B cell (primary cell): ENCODE results near the gene PDE4B. TPM values are rescaled to one million over a fixed set of nuclear protein-coding genes. Genes with fewer than 3 reads are reported as not detected.

Source experiments
- ATAC-seq: fragments of 200-7000 bp; cut with Tn5 transposase; one replicate; pipeline ENCODE4 v1.10.0; 2021; ENCODE audit warnings: low read depth, mild to moderate bottlenecking, moderate number of reproducible peaks, moderate library complexity
- CTCF ChIA-PET: fragments of 350-600 bp; sonication (Branson Sonifier 250); formaldehyde crosslinking; loops from one replicate; lab custom pipeline; 2021; ENCODE audit warnings: antibody characterized with exemption, inconsistent platforms; lab: Charles Lee
- POLR2A ChIA-PET: fragments of 350-600 bp; sonication (Branson Sonifier 250); formaldehyde crosslinking; loops from one replicate; lab custom pipeline; 2021; ENCODE audit warnings: antibody characterized with exemption; lab: Charles Lee
- DNase-seq: peaks from one replicate; pipeline ENCODE4 v3.0.0; 2013
- H2AFZ ChIP-seq: 2 replicates; pipeline ENCODE4 v1.6.1; 2012; ENCODE audit warnings: mild to moderate bottlenecking, low read depth, low read length; ENCODE audit not compliant: insufficient read depth, poor library complexity, severe bottlenecking
- H3K27ac ChIP-seq, 2 donors: 1 replicate in 1 of 2; 2 replicates in 1 of 2; pipeline ENCODE4 v1.5.1; 2012 to 2013; ENCODE audit warnings: low read length in 2 of 2, mild to moderate bottlenecking in 2 of 2, moderate library complexity in 1 of 2
- H3K27me3 ChIP-seq, 4 experiments: fragments of 200-600 bp in 1 of 4; sonication (generic) in 1 of 4; replicated peaks in 1 of 4; 1 replicate in 2 of 4; 2 replicates in 2 of 4; pipeline versions ENCODE4 v1.6.1 to v1.7.0; 2013 to 2016; ENCODE audit warnings: low read length in 3 of 4, mild to moderate bottlenecking in 2 of 4, mixed read lengths in 1 of 4, moderate library complexity in 1 of 4; ENCODE audit not compliant: insufficient read depth in 4 of 4, control insufficient read depth in 3 of 4; ENCODE audit errors: control extremely low read depth in 1 of 4
- H3K36me3 ChIP-seq, 2 experiments: replicated peaks in 1 of 2; 1 replicate in 1 of 2; 2 replicates in 1 of 2; pipeline versions ENCODE4 v1.6.1 to v1.7.1; 2013; ENCODE audit warnings: low read length in 1 of 2; ENCODE audit not compliant: insufficient read depth in 2 of 2, control insufficient read depth in 1 of 2; ENCODE audit errors: control extremely low read depth in 1 of 2, extremely low read depth in 1 of 2
- H3K4me1 ChIP-seq, 2 donors: fragments of 200-600 bp in 1 of 2; sonication (generic) in 1 of 2; 1 replicate in 1 of 2; 2 replicates in 1 of 2; pipeline versions ENCODE4 v1.5.1 to v1.6.1; 2013 to 2017; ENCODE audit warnings: low read length in 2 of 2; ENCODE audit not compliant: control insufficient read depth in 2 of 2, insufficient read depth in 2 of 2
- H3K4me2 ChIP-seq: replicated peaks from 2 replicates; pipeline ENCODE3; 2012; ENCODE audit warnings: mild to moderate bottlenecking, low read depth, low read length; ENCODE audit not compliant: poor library complexity, severe bottlenecking
- H3K4me3 ChIP-seq, 5 experiments: fragments of 200-600 bp in 1 of 5; sonication (generic) in 1 of 5; 1 replicate in 3 of 5; 2 replicates in 2 of 5; pipeline versions ENCODE4 v1.5.1 to v1.7.0; 2011 to 2016; ENCODE audit warnings: low read length in 4 of 5, mild to moderate bottlenecking in 4 of 5, low read depth in 2 of 5, control low read depth in 1 of 5, moderate library complexity in 1 of 5; ENCODE audit not compliant: insufficient read depth in 1 of 5; ENCODE audit errors: control extremely low read depth in 1 of 5, extremely low read depth in 1 of 5
- H3K79me2 ChIP-seq: fragments of 200-600 bp; sonication (generic); one replicate; pipeline ENCODE4 v1.6.0; 2016; ENCODE audit warnings: low read length; ENCODE audit not compliant: control insufficient read depth, insufficient read depth
- H3K9ac ChIP-seq: fragments of 200-600 bp; sonication (generic); 2 replicates; pipeline ENCODE4 v1.6.1; 2017; ENCODE audit warnings: mild to moderate bottlenecking, low read length, moderate library complexity
- H3K9me3 ChIP-seq, 3 donors: one replicate each; pipeline versions ENCODE4 v1.6.1 to v1.7.1; 2013; ENCODE audit warnings: low read length in 2 of 3; ENCODE audit not compliant: control insufficient read depth in 2 of 3, insufficient read depth in 1 of 3; ENCODE audit errors: control extremely low read depth in 1 of 3
- H4K20me1 ChIP-seq: 2 replicates; pipeline ENCODE4 v1.6.0; 2012; ENCODE audit warnings: mild to moderate bottlenecking, low read length; ENCODE audit not compliant: insufficient read depth, control insufficient read depth, poor library complexity, severe bottlenecking
- H3K27ac Mint-ChIP-seq: one replicate; pipeline ENCODE4 v1.8.0; 2021; ENCODE audit warnings: mixed read lengths
- H3K27me3 Mint-ChIP-seq: one replicate; pipeline ENCODE4 v1.8.0; 2021; ENCODE audit warnings: mixed read lengths
- H3K4me1 Mint-ChIP-seq: one replicate; pipeline ENCODE4 v1.8.0; 2021; ENCODE audit warnings: mixed read lengths
- H3K4me3 Mint-ChIP-seq: one replicate; pipeline ENCODE4 v1.8.0; 2021; ENCODE audit warnings: mixed read lengths
- H3K9me3 Mint-ChIP-seq: one replicate; pipeline ENCODE4 v1.8.0; 2022; ENCODE audit warnings: mixed read lengths; ENCODE audit not compliant: insufficient read depth
- CTCF ChIP-seq: fragments of 200-600 bp; IDR thresholded peaks from one replicate; pipeline ENCODE4 v1.8.0; 2022; ENCODE audit warnings: antibody characterized with exemption, mild to moderate bottlenecking
- EZH2 ChIP-seq: IDR thresholded peaks from 2 replicates; pipeline ENCODE4 v1.6.1; 2012; ENCODE audit warnings: borderline replicate concordance, low read depth, mild to moderate bottlenecking, moderate library complexity, low read length; ENCODE audit not compliant: insufficient read depth, poor library complexity, severe bottlenecking
- WGBS: methylation state at CpG from one replicate; pipeline ENCODE4 v1.1.5; 2013; ENCODE audit warnings: missing lambda C conversion rate; ENCODE audit not compliant: insufficient coverage; 5-methylcytosine and 5-hydroxymethylcytosine counted together
- intact Hi-C: fragments of 100-400 bp; cut with micrococcal nuclease; formaldehyde crosslinking; loops from one replicate; pipeline ENCODE4 v1.10.0; 2022
- polyA plus RNA-seq: library from polyadenylated mRNA; depleted of rRNA; stranded (reverse); fragments of >200 nt; gene quantifications from 2 replicates; pipeline ENCODE4 v1.2.3, GENCODE V29; 2012
- total RNA-seq, 2 donors: library from RNA; stranded (reverse); fragments of 120-200 nt in 1 of 2; gene quantifications; 1 replicate in 1 of 2; 2 replicates in 1 of 2; pipeline versions ENCODE4 v1.2.3 to v1.2.4, GENCODE V29; 2013 to 2022

PDE4B gene
- total and polyA plus RNA-seq, 2 donors (not counting 1 experiment from before 2014, with no cell fraction given), result 63.7 to 242 TPM

GRCh38 chr1:66359815-66360214 lies 567.1 kb downstream of the PDE4B start:
- H4K20me1 ChIP-seq, result peaks cover 11% of the 10 kb centered on the region
- no peak overlapping the region for H3K4me3 ChIP-seq
- no peaks in the 10 kb centered on the region for H3K9me3 ChIP-seq
- H3K36me3 ChIP-seq, result peaks cover 30 to 89% of the 10 kb centered on the region in 2 experiments
- intact Hi-C loops, result loop anchor here (1.0 to 5.0 kb wide), 3 partner anchors 11 to 107 kb away; no protein-coding TSS in a partner anchor
- ATAC-seq, result no peak
- H3K27ac Mint-ChIP-seq, result peak overlapping the region; percentile 82
- peak overlapping the region; percentile 28 for H3K9ac ChIP-seq
- H3K4me2 ChIP-seq, result peak overlapping the region; percentile 54
- peak overlapping the region; percentile 78 for H3K4me3 Mint-ChIP-seq
- H3K27me3 ChIP-seq, result no peaks in the 10 kb centered on the region
- POLR2A ChIA-PET, result interaction anchor here (0.6 to 1.5 kb wide), 2 partner anchors 21 to 86 kb away, joined by 4 to 5 read pairs; no protein-coding TSS in a partner anchor
- H2AFZ ChIP-seq, result no peak overlapping the region
- peaks cover 88% of the 10 kb centered on the region for H3K79me2 ChIP-seq
- peaks cover 83% of the 10 kb centered on the region for H3K4me1 Mint-ChIP-seq
- no peaks in the 10 kb centered on the region for H3K27me3 Mint-ChIP-seq
- H3K4me1 ChIP-seq, result peaks cover 33 to 37% of the 10 kb centered on the region in 2 donors
- H3K9me3 Mint-ChIP-seq, result no peaks in the 10 kb centered on the region
- no peak for DNase-seq
- CTCF ChIA-PET, result interaction anchor here (1.1 to 9.0 kb wide), 11 partner anchors 9 to 109 kb away, joined by 3 to 79 read pairs (median 10); no protein-coding TSS in a partner anchor
- peak overlapping the region in 1 of 2 donors; percentile 78 for H3K27ac ChIP-seq
- no peak for TF ChIP-seq CTCF
- TF ChIP-seq EZH2, result no peak

- TF ChIP-seq CTCF (peak; percentile 56), EZH2 (no peak)
- H3K9me3 ChIP-seq, result no peaks in the 10 kb centered on the region
- Mint-ChIP-seq H3K27ac (peak overlapping the region; percentile 82), H3K4me1 (peaks cover 84% of the 10 kb centered on the region), H3K27me3 (no peaks in the 10 kb centered on the region), H3K4me3 (peak overlapping the region; percentile 78), H3K9me3 (no peaks in the 10 kb centered on the region)
- 18% methylated on average over 2 of the region's 3 CpGs for WGBS
- no peak overlapping the region for H2AFZ ChIP-seq
- H3K4me2 ChIP-seq, result peak overlapping the region; percentile 54
- ATAC-seq, result peak; percentile 61
- peaks cover 34 to 35% of the 10 kb centered on the region in 2 donors for H3K4me1 ChIP-seq
- peak; percentile 38 for DNase-seq
- no peaks in the 10 kb centered on the region for H3K27me3 ChIP-seq
- H3K9ac ChIP-seq, result peak overlapping the region; percentile 28
- POLR2A ChIA-PET, result interaction anchor here (0.6 to 1.5 kb wide), 3 partner anchors 22 to 85 kb away, joined by 3 to 5 read pairs (median 4); no protein-coding TSS in a partner anchor
- peaks cover 85% of the 10 kb centered on the region for H3K79me2 ChIP-seq
- CTCF ChIA-PET, result interaction anchor here (0.7 to 9.0 kb wide), 12 partner anchors 9 to 110 kb away, joined by 3 to 79 read pairs (median 10); no protein-coding TSS in a partner anchor
- intact Hi-C loops, result loop anchor here (1.0 to 5.0 kb wide), 2 partner anchors 42 to 107 kb away; no protein-coding TSS in a partner anchor
- H3K36me3 ChIP-seq, result peaks cover 30 to 91% of the 10 kb centered on the region in 2 experiments
- no peak overlapping the region for H3K4me3 ChIP-seq
- H3K27ac ChIP-seq, result peak overlapping the region in 1 of 2 donors; percentile 78
- H4K20me1 ChIP-seq, result peaks cover 11% of the 10 kb centered on the region
Observed at GRCh38 chr1:66360285-66360724, 567.6 kb downstream of the PDE4B start.
